Upper lobe of right lung (tissue), 1 donor: ENCODE results near the gene XK. TPM values are rescaled to one million over a fixed set of nuclear protein-coding genes. Genes with fewer than 3 reads are reported as not detected.

Experiments used
- ATAC-seq: fragments of 200-7000 bp; cut with Tn5 transposase; one replicate; pipeline ENCODE4 v1.9.1; 2020; ENCODE audit warnings: mild to moderate bottlenecking, moderate library complexity
- DNase-seq: peaks from one replicate; pipeline ENCODE4 v3.0.0-alpha.2; 2020
- H3K27ac ChIP-seq: fragments of 200-600 bp; one replicate; pipeline ENCODE4 v1.8.0; 2022
- H3K27me3 ChIP-seq: fragments of 200-600 bp; one replicate; pipeline ENCODE4 v1.8.0; 2022; ENCODE audit warnings: mild to moderate bottlenecking
- H3K36me3 ChIP-seq: fragments of 200-600 bp; one replicate; pipeline ENCODE4 v1.8.0; 2022
- H3K4me1 ChIP-seq: fragments of 200-600 bp; one replicate; pipeline ENCODE4 v1.8.0; 2022
- H3K4me3 ChIP-seq: fragments of 200-600 bp; one replicate; pipeline ENCODE4 v1.8.0; 2022; ENCODE audit warnings: mild to moderate bottlenecking
- H3K9me3 ChIP-seq: fragments of 200-600 bp; one replicate; pipeline ENCODE4 v1.8.0; 2022
- intact Hi-C: fragments of 100-400 bp; cut with DNase I; formaldehyde crosslinking; loops from one replicate; pipeline ENCODE4 v1.11.0; 2022
- total RNA-seq: library from RNA; stranded (reverse); fragmentation: NEBNext Ultra II Directional; extraction: Animal tissue kit (Norgen Biotek cat#: 25700); gene quantifications from one replicate; pipeline ENCODE4 v1.2.1, GENCODE V29; 2021
- TF ChIP-seq, protein P1 (sequence below): fragments of 200-600 bp; IDR thresholded peaks from one replicate; pipeline ENCODE4 v1.8.0; 2022; ENCODE audit warnings: antibody characterized with exemption
- donor health status: DM: no; HTN: yes; CAD: no; lungs with severe emphysema.

XK gene
- total RNA-seq, 1 donor from 2014 or later, result 1.6 TPM

DNA sequence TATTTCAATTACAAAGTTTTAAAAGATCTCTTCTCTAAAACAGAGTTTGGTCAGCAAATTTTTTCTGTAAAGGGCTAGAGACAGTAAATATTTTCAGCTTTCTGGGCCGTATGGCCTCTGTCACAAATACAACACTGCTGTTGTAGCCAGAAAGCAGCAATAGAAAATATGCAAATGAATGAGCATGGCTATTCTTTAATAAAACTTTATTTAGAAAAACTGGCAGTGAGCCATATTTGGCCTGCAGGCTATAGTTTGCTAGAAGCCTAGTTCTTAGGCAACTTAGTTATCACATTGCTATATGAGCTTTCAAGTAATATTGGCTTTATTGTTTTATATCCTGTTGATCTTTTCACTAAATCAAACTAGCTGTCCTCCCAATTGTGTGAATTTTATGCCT lies 26.5 kb upstream of the XK start:
- TF ChIP-seq, protein P1, sequence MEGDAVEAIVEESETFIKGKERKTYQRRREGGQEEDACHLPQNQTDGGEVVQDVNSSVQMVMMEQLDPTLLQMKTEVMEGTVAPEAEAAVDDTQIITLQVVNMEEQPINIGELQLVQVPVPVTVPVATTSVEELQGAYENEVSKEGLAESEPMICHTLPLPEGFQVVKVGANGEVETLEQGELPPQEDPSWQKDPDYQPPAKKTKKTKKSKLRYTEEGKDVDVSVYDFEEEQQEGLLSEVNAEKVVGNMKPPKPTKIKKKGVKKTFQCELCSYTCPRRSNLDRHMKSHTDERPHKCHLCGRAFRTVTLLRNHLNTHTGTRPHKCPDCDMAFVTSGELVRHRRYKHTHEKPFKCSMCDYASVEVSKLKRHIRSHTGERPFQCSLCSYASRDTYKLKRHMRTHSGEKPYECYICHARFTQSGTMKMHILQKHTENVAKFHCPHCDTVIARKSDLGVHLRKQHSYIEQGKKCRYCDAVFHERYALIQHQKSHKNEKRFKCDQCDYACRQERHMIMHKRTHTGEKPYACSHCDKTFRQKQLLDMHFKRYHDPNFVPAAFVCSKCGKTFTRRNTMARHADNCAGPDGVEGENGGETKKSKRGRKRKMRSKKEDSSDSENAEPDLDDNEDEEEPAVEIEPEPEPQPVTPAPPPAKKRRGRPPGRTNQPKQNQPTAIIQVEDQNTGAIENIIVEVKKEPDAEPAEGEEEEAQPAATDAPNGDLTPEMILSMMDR, result no peak
- DNase-seq (no peak), ATAC-seq (no peak)
- no peaks in the 10 kb centered on the region for H3K36me3 ChIP-seq
- no peak overlapping the region for H3K4me3 ChIP-seq
- H3K9me3 ChIP-seq, result no peaks in the 10 kb centered on the region
- no peaks in the 10 kb centered on the region for H3K4me1 ChIP-seq
- intact Hi-C loops, result no loop called here
- H3K27ac ChIP-seq, result no peak overlapping the region
- H3K27me3 ChIP-seq, result no peaks in the 10 kb centered on the region

DNA sequence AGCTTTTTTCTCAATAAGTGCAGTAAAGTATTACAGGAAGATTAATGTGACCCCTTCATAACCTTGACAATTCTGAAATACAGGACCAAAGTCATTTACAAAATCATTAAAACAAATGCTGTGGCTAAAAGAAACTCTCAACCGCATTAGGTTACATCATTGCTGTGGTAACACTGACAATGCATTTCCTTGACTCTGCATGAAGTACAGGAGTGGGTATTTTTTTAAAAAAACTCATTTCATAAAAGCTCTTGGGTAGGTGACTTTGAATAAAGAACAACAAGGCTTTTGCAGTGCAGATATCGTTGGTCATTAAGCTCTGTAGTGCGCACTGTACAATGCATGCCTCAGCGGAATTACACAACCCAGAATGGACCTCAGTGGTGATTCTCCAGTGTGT lies 23.4 kb upstream of the XK start:
- Histone ChIP-seq H3K27ac (no peak overlapping the region), H3K27me3 (no peaks in the 10 kb centered on the region), H3K4me3 (no peak overlapping the region), H3K9me3 (no peaks in the 10 kb centered on the region), H3K36me3 (no peaks in the 10 kb centered on the region), H3K4me1 (no peaks in the 10 kb centered on the region)
- TF ChIP-seq, protein P1, result no peak
- intact Hi-C loops, result no loop called here
- ATAC-seq (no peak), DNase-seq (no peak)

DNA sequence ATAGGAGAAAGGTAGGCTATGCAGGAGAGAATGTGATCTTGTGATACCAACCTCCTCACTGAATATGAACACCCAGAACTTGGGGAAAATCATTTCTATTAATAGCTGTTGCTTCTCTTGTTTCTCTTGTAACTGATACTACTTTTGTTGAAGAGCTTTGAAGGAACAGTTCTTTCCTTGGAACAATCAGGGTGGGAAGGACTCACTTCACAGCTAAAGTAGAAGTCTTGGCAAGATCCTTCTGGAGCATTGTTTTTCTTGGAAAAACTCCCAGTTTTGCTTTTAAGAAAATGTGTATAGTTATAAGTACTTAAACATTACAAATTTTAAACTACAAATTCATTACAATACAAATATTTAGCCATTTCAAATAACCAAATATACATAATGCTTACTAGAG lies 19.1 kb upstream of the XK start:
- no peaks in the 10 kb centered on the region for H3K36me3 ChIP-seq
- H3K27me3 ChIP-seq, result no peaks in the 10 kb centered on the region
- intact Hi-C loops, result no loop called here
- no peaks in the 10 kb centered on the region for H3K4me1 ChIP-seq
- H3K9me3 ChIP-seq, result no peaks in the 10 kb centered on the region
- TF ChIP-seq, protein P1, result no peak
- H3K27ac ChIP-seq, result no peak overlapping the region
- no peak overlapping the region for H3K4me3 ChIP-seq
- ATAC-seq (no peak), DNase-seq (no peak)

DNA sequence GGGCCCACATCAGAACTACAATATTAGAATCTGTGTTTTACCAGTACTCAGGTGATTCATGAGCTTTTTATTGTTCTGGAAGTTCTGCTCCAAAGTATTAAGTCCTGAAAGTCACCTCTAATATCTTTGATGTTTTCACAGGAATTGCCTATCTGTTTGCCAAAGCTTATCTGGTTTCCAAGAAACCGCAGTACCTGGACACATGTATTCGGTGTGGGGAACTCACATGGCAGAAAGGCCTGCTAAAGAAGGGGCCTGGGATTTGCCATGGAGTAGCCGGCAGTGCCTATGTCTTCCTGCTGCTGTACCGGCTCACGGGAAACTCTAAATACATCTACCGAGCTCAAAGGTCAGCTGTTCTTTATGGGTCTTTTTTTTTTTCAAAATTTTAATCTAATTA lies 18.4 kb upstream of the XK start:
- H3K36me3 ChIP-seq, result no peaks in the 10 kb centered on the region
- no peaks in the 10 kb centered on the region for H3K4me1 ChIP-seq
- H3K4me3 ChIP-seq, result no peak overlapping the region
- intact Hi-C loops, result no loop called here
- no peaks in the 10 kb centered on the region for H3K9me3 ChIP-seq
- DNase-seq (no peak), ATAC-seq (no peak)
- no peaks in the 10 kb centered on the region for H3K27me3 ChIP-seq
- H3K27ac ChIP-seq, result no peak overlapping the region
- TF ChIP-seq, protein P1, result no peak

DNA sequence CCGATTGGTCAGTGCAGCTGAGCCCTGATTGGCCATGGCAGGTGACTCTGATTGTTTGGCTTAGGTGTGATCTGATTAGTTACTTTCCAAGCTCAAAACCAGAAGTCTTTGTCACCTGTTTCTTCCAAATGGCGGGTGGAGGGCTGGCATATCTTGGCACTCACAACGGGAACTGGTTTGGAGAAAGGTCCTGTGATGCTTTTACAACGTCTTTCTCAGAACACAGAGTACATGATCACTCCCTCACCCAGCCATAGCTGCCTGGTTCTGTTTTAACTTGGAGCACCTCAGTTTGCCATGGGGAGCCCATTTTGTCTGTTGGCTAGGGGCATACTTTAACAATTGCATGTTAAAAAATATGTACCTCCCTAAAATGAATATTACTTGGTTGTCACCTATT lies 13.0 kb upstream of the XK start:
- no peaks in the 10 kb centered on the region for H3K4me1 ChIP-seq
- DNase-seq, result no peak
- intact Hi-C loops, result no loop called here
- no peak for ATAC-seq
- H3K36me3 ChIP-seq, result no peaks in the 10 kb centered on the region
- TF ChIP-seq, protein P1, result no peak
- H3K4me3 ChIP-seq, result no peak overlapping the region
- H3K9me3 ChIP-seq, result no peaks in the 10 kb centered on the region
- no peak overlapping the region for H3K27ac ChIP-seq
- no peaks in the 10 kb centered on the region for H3K27me3 ChIP-seq

DNA sequence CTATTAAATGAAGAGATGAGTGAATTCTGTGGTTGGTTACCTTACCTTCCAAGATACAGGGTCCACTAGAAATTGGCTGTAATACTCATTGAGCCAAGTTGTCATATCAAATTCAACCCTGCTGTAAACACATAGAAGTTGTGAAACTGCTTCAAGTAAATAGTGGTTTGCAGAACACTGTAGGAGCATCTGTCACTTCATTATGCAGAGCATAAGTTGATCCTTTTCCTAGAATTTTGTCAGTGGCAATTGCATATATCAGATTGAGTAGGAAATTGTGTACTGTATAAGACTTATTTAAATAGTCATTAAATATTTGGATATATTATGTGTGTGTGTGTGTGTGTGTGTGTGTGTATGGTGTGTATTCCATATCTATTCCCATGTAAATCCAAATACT lies 8.8 kb upstream of the XK start:
- no peak overlapping the region for H3K4me3 ChIP-seq
- H3K9me3 ChIP-seq, result no peaks in the 10 kb centered on the region
- TF ChIP-seq, protein P1, result no peak
- DNase-seq, result no peak
- no peaks in the 10 kb centered on the region for H3K36me3 ChIP-seq
- H3K27ac ChIP-seq, result no peak overlapping the region
- intact Hi-C loops, result no loop called here
- H3K27me3 ChIP-seq, result no peaks in the 10 kb centered on the region
- ATAC-seq, result no peak
- H3K4me1 ChIP-seq, result no peaks in the 10 kb centered on the region
